Mucosa of descending colon (tissue), 3 donors: Measurements from ENCODE around the gene TREH. TPM values are rescaled to one million over a fixed set of nuclear protein-coding genes. Genes with fewer than 3 reads are reported as not detected.
A peak's percentile ranks its signal among the peaks of the same experiment; 100 is the strongest.
"Not testable (repeated sequence)": the region's sequence is repeated elsewhere in the genome, so short reads cannot be mapped to it uniquely, and the experiment has no call there.

Experiments
- ATAC-seq: fragments of 200-7000 bp; cut with Tn5 transposase; one replicate; pipeline ENCODE4 v1.9.1; 2020; ENCODE audit warnings: mild to moderate bottlenecking, moderate library complexity
- DNase-seq, 3 donors: peaks; one replicate each; pipeline ENCODE4 v3.0.0-alpha.2; 2020
- H3K36me3 ChIP-seq: fragments of 200-600 bp; one replicate; pipeline ENCODE4 v1.8.0; 2021; ENCODE audit warnings: low read depth, mild to moderate bottlenecking
- H3K4me1 ChIP-seq: fragments of 200-600 bp; one replicate; pipeline ENCODE4 v1.8.0; 2021; ENCODE audit warnings: low read depth, mild to moderate bottlenecking
- H3K4me3 ChIP-seq: fragments of 200-600 bp; one replicate; pipeline ENCODE4 v1.8.0; 2021; ENCODE audit warnings: mild to moderate bottlenecking
- H3K9me3 ChIP-seq: fragments of 200-600 bp; one replicate; pipeline ENCODE4 v1.8.0; 2021; ENCODE audit warnings: mild to moderate bottlenecking
- intact Hi-C, 2 donors: fragments of 100-400 bp; cut with DNase I in 1 of 2; cut with micrococcal nuclease in 1 of 2; formaldehyde crosslinking; loops; one replicate each; pipeline versions ENCODE4 v1.11.0 to v1.11.1; 2022; cut with DNase I, micrococcal nuclease
- total RNA-seq, 3 donors: library from RNA; stranded (reverse); fragmentation: NEBNext Ultra II Directional in 2 of 3; extraction: Animal tissue kit (Norgen Biotek cat#: 25700) in 2 of 3; gene quantifications; one replicate each; pipeline versions ENCODE4 v1.2.1 to v1.2.4, GENCODE V29; 2021 to 2023
- TF ChIP-seq, protein P1 (sequence below): fragments of 200-600 bp; IDR thresholded peaks from one replicate; pipeline ENCODE4 v1.8.0; 2022; ENCODE audit warnings: antibody characterized with exemption, mild to moderate bottlenecking
- donor health status: DM: no; HTN: no; CAD: no; lungs with moderate emphysema.
- donor health status: DM: no; HTN: no; CAD: no.
- donor health status: DM: no; HTN: yes; CAD: no.

The TREH gene
- total RNA-seq, 3 donors from 2014 or later = 1.1 to 3.9 (median 2.2) TPM

DNA sequence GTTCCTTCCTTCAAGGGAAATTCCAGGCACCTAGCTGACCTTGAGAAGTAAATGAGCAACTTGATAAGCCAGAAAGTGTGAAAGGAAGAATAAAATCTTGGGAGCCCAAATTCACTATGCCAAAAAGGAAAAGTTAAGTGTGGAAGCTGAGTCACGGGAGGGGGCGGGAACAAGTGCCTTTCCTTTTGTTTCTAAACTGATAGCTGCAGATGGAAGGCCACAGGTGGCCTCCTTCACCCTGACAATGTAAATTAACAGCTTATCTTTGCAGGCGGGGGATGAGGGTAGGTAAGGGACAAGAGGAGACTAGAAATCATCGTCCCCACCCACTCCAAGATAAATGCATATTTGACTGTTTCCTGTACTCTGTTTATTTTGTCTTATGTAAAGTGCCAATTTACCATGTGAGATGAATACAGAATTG lies 36.4 kb upstream of the TREH start:
- TF ChIP-seq, protein P1, sequence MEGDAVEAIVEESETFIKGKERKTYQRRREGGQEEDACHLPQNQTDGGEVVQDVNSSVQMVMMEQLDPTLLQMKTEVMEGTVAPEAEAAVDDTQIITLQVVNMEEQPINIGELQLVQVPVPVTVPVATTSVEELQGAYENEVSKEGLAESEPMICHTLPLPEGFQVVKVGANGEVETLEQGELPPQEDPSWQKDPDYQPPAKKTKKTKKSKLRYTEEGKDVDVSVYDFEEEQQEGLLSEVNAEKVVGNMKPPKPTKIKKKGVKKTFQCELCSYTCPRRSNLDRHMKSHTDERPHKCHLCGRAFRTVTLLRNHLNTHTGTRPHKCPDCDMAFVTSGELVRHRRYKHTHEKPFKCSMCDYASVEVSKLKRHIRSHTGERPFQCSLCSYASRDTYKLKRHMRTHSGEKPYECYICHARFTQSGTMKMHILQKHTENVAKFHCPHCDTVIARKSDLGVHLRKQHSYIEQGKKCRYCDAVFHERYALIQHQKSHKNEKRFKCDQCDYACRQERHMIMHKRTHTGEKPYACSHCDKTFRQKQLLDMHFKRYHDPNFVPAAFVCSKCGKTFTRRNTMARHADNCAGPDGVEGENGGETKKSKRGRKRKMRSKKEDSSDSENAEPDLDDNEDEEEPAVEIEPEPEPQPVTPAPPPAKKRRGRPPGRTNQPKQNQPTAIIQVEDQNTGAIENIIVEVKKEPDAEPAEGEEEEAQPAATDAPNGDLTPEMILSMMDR = no peak
- H3K4me3 ChIP-seq = no peak overlapping the region
- H3K9me3 ChIP-seq = no peaks in the 10 kb centered on the region
- ATAC-seq = peak; percentile 28
- intact Hi-C loops = no loop called here
- H3K36me3 ChIP-seq = no peaks in the 10 kb centered on the region
- DNase-seq = no peak
- no peaks in the 10 kb centered on the region for H3K4me1 ChIP-seq

DNA sequence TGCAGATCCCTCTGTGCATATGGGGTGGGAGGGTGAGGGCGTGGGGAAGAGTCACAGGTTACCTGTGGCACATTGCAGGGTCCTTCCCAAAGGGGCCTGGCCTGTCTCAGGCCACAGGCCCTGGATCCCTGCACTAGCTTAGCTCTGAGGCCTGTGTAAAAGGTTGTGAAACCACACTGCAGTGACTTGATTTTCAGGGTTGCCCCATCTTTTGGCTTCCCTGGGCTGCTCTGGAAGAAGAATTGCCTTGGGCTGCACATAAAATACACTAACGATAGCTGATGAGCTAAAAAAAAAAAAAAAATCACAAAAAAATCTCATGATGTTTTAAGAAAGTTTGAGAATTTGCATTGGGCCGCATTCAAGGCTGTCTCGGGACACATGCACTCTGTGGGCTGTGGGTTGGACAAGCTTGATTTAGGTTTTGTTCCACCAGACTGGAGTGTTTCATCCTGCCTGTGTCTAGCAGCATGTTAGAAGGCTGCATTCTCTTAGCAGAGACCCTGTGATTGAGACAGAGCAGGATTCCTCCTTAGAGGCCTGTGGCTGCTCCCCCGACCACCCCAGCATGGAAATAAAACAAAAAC lies 35.9 kb upstream of the TREH start:
- intact Hi-C loops = no loop called here
- no peaks in the 10 kb centered on the region for H3K9me3 ChIP-seq
- no peak overlapping the region for H3K4me3 ChIP-seq
- H3K36me3 ChIP-seq = no peaks in the 10 kb centered on the region
- TF ChIP-seq, protein P1 = no peak
- DNase-seq = no peak
- ATAC-seq = no peak
- H3K4me1 ChIP-seq = no peaks in the 10 kb centered on the region

DNA sequence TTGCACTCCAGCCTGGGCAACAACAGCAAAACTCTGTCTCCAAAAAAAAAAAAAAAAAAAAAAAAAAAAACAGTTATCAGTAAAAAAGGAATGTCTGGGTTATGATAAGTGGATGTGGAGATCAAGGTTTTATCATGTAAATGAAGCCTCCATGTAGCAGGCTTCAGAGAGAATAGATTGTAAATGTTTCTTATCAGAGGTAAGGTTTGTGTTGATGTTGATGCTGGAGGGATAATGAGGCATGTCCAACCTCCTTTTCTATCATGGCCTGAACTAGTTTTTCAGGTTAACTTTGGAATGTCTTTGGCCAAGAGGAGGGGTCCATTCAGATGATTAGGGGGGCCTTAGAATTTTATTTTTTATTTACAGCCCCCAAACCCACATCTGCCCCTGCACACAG lies 35.4 kb upstream of the TREH start:
- TF ChIP-seq, protein P1 = no peak
- DNase-seq (no peak), ATAC-seq (no peak)
- intact Hi-C loops = no loop called here
- no peak overlapping the region for H3K4me3 ChIP-seq
- H3K9me3 ChIP-seq = no peaks in the 10 kb centered on the region
- no peaks in the 10 kb centered on the region for H3K36me3 ChIP-seq
- no peaks in the 10 kb centered on the region for H3K4me1 ChIP-seq

DNA sequence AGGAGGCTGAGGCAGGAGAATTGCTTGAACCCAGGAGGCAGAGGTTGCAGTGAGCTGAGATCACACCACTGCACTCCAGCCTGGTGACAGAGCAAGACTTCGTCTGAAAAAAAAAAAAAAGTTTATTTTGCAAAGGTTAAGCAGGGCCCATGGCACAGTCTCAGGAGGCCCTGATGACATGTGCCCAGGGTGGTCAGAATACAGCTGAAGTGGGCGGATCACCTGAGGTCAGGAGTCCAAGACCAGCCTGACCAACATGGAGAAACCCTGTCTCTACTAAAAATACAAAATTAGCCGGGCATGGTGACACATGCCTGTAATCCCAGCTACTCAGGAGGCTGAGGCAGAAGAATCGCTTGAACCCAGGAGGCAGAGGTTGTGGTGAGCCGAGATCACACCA lies 35.0 kb upstream of the TREH start:
- H3K4me1 ChIP-seq, H3K9me3 ChIP-seq, intact Hi-C loops, ATAC-seq, DNase-seq, H3K4me3 ChIP-seq, H3K36me3 ChIP-seq: not testable (repeated sequence)

DNA sequence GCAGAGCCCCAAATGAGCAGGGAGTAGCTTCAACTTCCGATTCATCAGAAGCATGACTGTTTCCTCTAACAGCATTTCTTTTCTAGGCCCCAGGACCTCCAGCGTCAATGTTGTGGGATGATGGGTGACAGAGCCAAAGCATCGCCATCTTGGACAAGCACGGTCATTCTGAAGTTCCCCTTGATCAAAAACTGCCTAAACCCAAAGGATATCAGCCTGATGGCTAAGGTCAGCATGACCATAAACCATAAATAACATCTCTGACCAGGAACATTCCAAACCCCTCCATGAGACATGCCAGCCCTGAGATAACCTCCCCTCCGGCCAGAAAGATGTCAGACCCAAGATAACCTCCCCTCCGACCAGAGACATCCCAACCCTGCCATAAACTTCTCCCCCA lies 28.8 kb upstream of the TREH start:
- no peak for ATAC-seq
- H3K4me1 ChIP-seq = no peaks in the 10 kb centered on the region
- intact Hi-C loops = no loop called here

DNA sequence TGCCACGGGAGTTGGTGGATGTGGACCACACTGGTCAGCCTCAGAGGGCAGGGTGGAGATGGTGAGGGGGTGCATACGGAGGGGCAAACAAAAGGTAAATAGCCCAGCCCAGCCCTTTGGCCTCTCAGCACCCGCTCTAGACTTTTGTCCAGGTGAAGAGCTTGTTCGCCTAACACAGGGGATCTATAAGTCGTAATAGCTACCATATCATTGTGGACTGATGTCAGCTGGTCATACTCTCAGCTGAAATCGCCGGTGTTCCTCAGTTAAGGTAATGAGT lies 27.0 kb upstream of the TREH start:
- Histone ChIP-seq H3K4me1 (no peaks in the 10 kb centered on the region), H3K9me3 (no peaks in the 10 kb centered on the region), H3K36me3 (no peaks in the 10 kb centered on the region), H3K4me3 (no peak overlapping the region)
- TF ChIP-seq, protein P1 = no peak
- no peak for DNase-seq
- intact Hi-C loops = no loop called here
- no peak for ATAC-seq

More for the DNA sequence above, 28.8 kb upstream of the TREH start:
- no peak overlapping the region for H3K4me3 ChIP-seq
- H3K36me3 ChIP-seq = no peaks in the 10 kb centered on the region
- TF ChIP-seq, protein P1 = no peak
- H3K9me3 ChIP-seq = no peaks in the 10 kb centered on the region
- no peak for DNase-seq
